Progenitor cell of endocrine pancreas (in vitro differentiated cells): ENCODE results near the gene DIAPH2. TPM values are rescaled to one million over a fixed set of nuclear protein-coding genes. Genes with fewer than 3 reads are reported as not detected.

Experiments used
- DNase-seq: peaks from one replicate; pipeline ENCODE4 v3.0.0; 2021; ENCODE audit warnings: low spot score; ENCODE audit not compliant: unreplicated experiment
- H3K27ac Mint-ChIP-seq: 2 replicates; pipeline ENCODE4 v1.8.0; 2021; ENCODE audit warnings: mild to moderate bottlenecking, moderate library complexity, mixed read lengths
- H3K27me3 Mint-ChIP-seq: 2 replicates; pipeline ENCODE4 v1.8.0; 2021; ENCODE audit warnings: mixed read lengths
- H3K36me3 Mint-ChIP-seq: 2 replicates; pipeline ENCODE4 v1.8.0; 2022; ENCODE audit warnings: mixed read lengths; ENCODE audit not compliant: insufficient read depth
- H3K4me1 Mint-ChIP-seq: 2 replicates; pipeline ENCODE4 v1.8.0; 2021; ENCODE audit warnings: low read depth, mixed read lengths
- H3K4me3 Mint-ChIP-seq: 2 replicates; pipeline ENCODE4 v1.8.0; 2021; ENCODE audit warnings: low read depth, mild to moderate bottlenecking, moderate library complexity, mixed read lengths
- H3K9me3 Mint-ChIP-seq: 2 replicates; pipeline ENCODE4 v1.8.0; 2021; ENCODE audit warnings: low read depth, mixed read lengths
- CTCF ChIP-seq: fragments of 200-600 bp; sonication (generic); IDR thresholded peaks from one replicate; pipeline ENCODE4 v1.5.0; 2021; ENCODE audit warnings: antibody characterized with exemption, mild to moderate bottlenecking; ENCODE audit not compliant: unreplicated experiment
- total RNA-seq: library from RNA; stranded (reverse); gene quantifications from 2 replicates; pipeline ENCODE4 v1.2.1, GENCODE V29; 2021

The DIAPH2 gene
- total RNA-seq, 1 donor from 2014 or later: 29.7 TPM

- Mint-ChIP-seq H3K27ac (peak overlapping the region; percentile 60), H3K4me1 (peaks cover 17% of the 10 kb centered on the region), H3K36me3 (peaks cover 3% of the 10 kb centered on the region), H3K27me3 (no peaks in the 10 kb centered on the region), H3K9me3 (no peaks in the 10 kb centered on the region), H3K4me3 (no peak overlapping the region)
- DNase-seq: no peak
- no peak for TF ChIP-seq CTCF
Measured at GRCh38 chrX:96692890-96693289, 8.2 kb downstream of the DIAPH2 start.

- no peak overlapping the region for H3K4me3 Mint-ChIP-seq
- H3K4me1 Mint-ChIP-seq: peaks cover 17% of the 10 kb centered on the region
- peaks cover 3% of the 10 kb centered on the region for H3K36me3 Mint-ChIP-seq
- DNase-seq: no peak
- no peaks in the 10 kb centered on the region for H3K9me3 Mint-ChIP-seq
- TF ChIP-seq CTCF: no peak
- H3K27me3 Mint-ChIP-seq: no peaks in the 10 kb centered on the region
- H3K27ac Mint-ChIP-seq: peak overlapping the region; percentile 2
Measured at GRCh38 chrX:96693407-96693806, 8.8 kb downstream of the DIAPH2 start.

- peaks cover 14% of the 10 kb centered on the region for H3K4me1 Mint-ChIP-seq
- TF ChIP-seq CTCF: no peak
- H3K4me3 Mint-ChIP-seq: no peak overlapping the region
- H3K27me3 Mint-ChIP-seq: no peaks in the 10 kb centered on the region
- H3K27ac Mint-ChIP-seq: no peak overlapping the region
- peaks cover 2% of the 10 kb centered on the region for H3K36me3 Mint-ChIP-seq
- H3K9me3 Mint-ChIP-seq: no peaks in the 10 kb centered on the region
- no peak for DNase-seq
Measured at GRCh38 chrX:96696462-96696861, 11.8 kb downstream of the DIAPH2 start.

GRCh38 chrX:96700625-96701024, 16.0 kb downstream of the DIAPH2 start:
- H3K4me1 Mint-ChIP-seq: peaks cover 9% of the 10 kb centered on the region
- H3K27ac Mint-ChIP-seq: no peak overlapping the region
- no peak for DNase-seq
- no peak overlapping the region for H3K4me3 Mint-ChIP-seq
- no peak for TF ChIP-seq CTCF
- H3K9me3 Mint-ChIP-seq: no peaks in the 10 kb centered on the region
- peaks cover 3% of the 10 kb centered on the region for H3K36me3 Mint-ChIP-seq
- H3K27me3 Mint-ChIP-seq: no peaks in the 10 kb centered on the region

GRCh38 chrX:96703379-96703778, 18.7 kb downstream of the DIAPH2 start:
- Mint-ChIP-seq H3K36me3 (peaks cover 8% of the 10 kb centered on the region), H3K27ac (no peak overlapping the region), H3K27me3 (no peaks in the 10 kb centered on the region), H3K4me1 (peaks cover 9% of the 10 kb centered on the region), H3K9me3 (peaks cover 6% of the 10 kb centered on the region), H3K4me3 (no peak overlapping the region)
- DNase-seq: no peak
- no peak for TF ChIP-seq CTCF
